ENCODE measurements around the gene MRPS14.

DNA sequence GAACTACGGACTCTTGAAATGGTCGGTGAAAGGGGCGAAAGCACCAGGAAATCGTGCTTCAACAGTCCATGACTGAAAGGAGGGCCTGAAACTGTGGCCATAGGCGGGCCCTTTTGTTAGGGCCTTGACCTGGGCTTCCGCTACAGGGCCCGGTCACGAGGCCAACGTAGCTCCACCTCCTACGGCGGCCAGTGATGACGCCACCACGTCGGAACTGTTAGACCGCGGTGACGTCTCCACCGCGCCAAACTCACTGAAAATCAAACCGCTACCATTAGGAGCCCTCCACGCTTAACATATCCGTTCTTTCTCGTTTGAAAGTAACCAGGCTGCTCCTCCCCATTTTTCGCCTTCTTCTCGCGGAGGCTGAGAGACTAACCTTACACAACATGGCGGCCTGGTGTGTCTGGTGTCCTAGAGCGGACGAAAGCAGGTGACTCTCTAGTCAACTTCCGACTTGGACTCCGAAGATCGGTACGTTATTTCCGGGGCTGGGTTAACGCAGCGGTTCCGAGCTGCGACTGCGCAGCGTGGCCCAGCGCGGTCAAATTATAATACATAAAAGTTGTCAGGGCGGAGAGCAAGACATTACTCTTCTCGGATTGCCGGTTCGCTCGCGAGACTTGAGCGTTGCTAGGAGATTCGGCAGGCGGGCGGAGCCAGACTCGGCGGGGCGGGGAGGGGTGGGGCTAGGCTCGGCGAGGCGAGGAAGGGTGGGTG lies 23.8 kb downstream of the MRPS14 start:
- TF ChIP-seq, protein P1, sequence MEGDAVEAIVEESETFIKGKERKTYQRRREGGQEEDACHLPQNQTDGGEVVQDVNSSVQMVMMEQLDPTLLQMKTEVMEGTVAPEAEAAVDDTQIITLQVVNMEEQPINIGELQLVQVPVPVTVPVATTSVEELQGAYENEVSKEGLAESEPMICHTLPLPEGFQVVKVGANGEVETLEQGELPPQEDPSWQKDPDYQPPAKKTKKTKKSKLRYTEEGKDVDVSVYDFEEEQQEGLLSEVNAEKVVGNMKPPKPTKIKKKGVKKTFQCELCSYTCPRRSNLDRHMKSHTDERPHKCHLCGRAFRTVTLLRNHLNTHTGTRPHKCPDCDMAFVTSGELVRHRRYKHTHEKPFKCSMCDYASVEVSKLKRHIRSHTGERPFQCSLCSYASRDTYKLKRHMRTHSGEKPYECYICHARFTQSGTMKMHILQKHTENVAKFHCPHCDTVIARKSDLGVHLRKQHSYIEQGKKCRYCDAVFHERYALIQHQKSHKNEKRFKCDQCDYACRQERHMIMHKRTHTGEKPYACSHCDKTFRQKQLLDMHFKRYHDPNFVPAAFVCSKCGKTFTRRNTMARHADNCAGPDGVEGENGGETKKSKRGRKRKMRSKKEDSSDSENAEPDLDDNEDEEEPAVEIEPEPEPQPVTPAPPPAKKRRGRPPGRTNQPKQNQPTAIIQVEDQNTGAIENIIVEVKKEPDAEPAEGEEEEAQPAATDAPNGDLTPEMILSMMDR (IDR thresholded peaks at IDR 0.05; ENCODE audit: poor library complexity) = no peak
- no peak for TF ChIP-seq EZH2 (IDR thresholded peaks at IDR 0.05; ENCODE audit: borderline replicate concordance)
- no peak for TF ChIP-seq EZH2phosphoT487 (IDR thresholded peaks at IDR 0.05; ENCODE audit: low read depth, severe bottlenecking, unreplicated experiment)
